ENCODE data around the gene TTC14.

TTC14 gene

GRCh38 chr3:180640987-180641386 is 39.0 kb downstream of the TTC14 start:
- DNase-seq, result no peak

- DNase-seq, result no peak
Observed at GRCh38 chr3:180646187-180646790, 44.3 kb downstream of the TTC14 start.

- no peak for DNase-seq
Observed at GRCh38 chr3:180656406-180656805, 54.4 kb downstream of the TTC14 start.

GRCh38 chr3:180657094-180657493 is 55.1 kb downstream of the TTC14 start:
- DNase-seq, result no peak

All from activated CD4-positive, CD25-positive, alpha-beta regulatory T cell treated with anti-CD3 and anti-CD28 coated beads, Interleukin-2, amount 50 U/mL, for 72 hours (primary cell).